Liver (tissue), 9 donors: ENCODE data around the gene BAIAP2L1. TPM values are rescaled to one million over a fixed set of nuclear protein-coding genes. Genes with fewer than 3 reads are reported as not detected.

ENCODE experiments used
- DNase-seq: peaks from one replicate; pipeline ENCODE4 v3.0.0-alpha.2; 2017; ENCODE audit warnings: low spot score
- H3K27ac ChIP-seq, 2 donors: one replicate each; pipeline ENCODE4 v1.7.0; 2013; ENCODE audit warnings: inconsistent platforms in 2 of 2, low read length in 2 of 2, control low read depth in 1 of 2, low read depth in 1 of 2, mild to moderate bottlenecking in 1 of 2
- H3K27me3 ChIP-seq, 4 donors: one replicate each; pipeline versions ENCODE4 v1.6.1 to v1.7.0; 2013; ENCODE audit warnings: low read length in 3 of 4, inconsistent platforms in 1 of 4, mild to moderate bottlenecking in 1 of 4, moderate library complexity in 1 of 4; ENCODE audit not compliant: control insufficient read depth in 4 of 4, insufficient read depth in 4 of 4
- H3K36me3 ChIP-seq, 4 donors: one replicate each; pipeline versions ENCODE4 v1.6.1 to v1.7.0; 2013; ENCODE audit warnings: low read length in 3 of 4, mild to moderate bottlenecking in 3 of 4, low read depth in 1 of 4, moderate library complexity in 1 of 4; ENCODE audit not compliant: control insufficient read depth in 4 of 4, insufficient read depth in 3 of 4
- H3K4me1 ChIP-seq, 4 donors: one replicate each; pipeline versions ENCODE4 v1.6.1 to v1.7.0; 2013; ENCODE audit warnings: low read length in 3 of 4, mild to moderate bottlenecking in 3 of 4, moderate library complexity in 1 of 4; ENCODE audit not compliant: control insufficient read depth in 4 of 4, insufficient read depth in 4 of 4
- H3K4me3 ChIP-seq, 3 donors: one replicate each; pipeline versions ENCODE4 v1.6.1 to v1.7.0; 2013; ENCODE audit warnings: low read length in 3 of 3, control low read depth in 1 of 3, low read depth in 1 of 3, mild to moderate bottlenecking in 1 of 3
- H3K9ac ChIP-seq, 2 donors: one replicate each; pipeline ENCODE4 v1.7.0; 2013; ENCODE audit warnings: low read length in 2 of 2, mild to moderate bottlenecking in 2 of 2, moderate library complexity in 2 of 2, control low read depth in 1 of 2, low read depth in 1 of 2
- H3K9me3 ChIP-seq, 4 donors: one replicate each; pipeline versions ENCODE4 v1.6.1 to v1.7.0; 2013; ENCODE audit warnings: low read length in 3 of 4; ENCODE audit not compliant: control insufficient read depth in 4 of 4
- ATF3 ChIP-seq: IDR thresholded peaks from 2 replicates; pipeline ENCODE4 v1.6.1; 2016; ENCODE audit warnings: antibody characterized with exemption
- CTCF ChIP-seq: fragments of 150-350 bp; IDR thresholded peaks from 2 replicates; pipeline ENCODE4 v1.5.1; 2017; ENCODE audit warnings: improper control_type of control experiment, low read depth, low read length; ENCODE audit not compliant: missing input control
- FOXA2 ChIP-seq: IDR thresholded peaks from 2 replicates; pipeline ENCODE4 v1.6.1; 2016; ENCODE audit warnings: antibody characterized with exemption
- GABPA ChIP-seq, 2 donors: IDR thresholded peaks in 1 of 2; conservative IDR thresholded peaks in 1 of 2; 2 replicates each; pipeline ENCODE4 v1.6.1; 2016; ENCODE audit warnings: antibody characterized with exemption in 2 of 2, mild to moderate bottlenecking in 1 of 2, moderate library complexity in 1 of 2
- HNF4A ChIP-seq, 2 donors: conservative IDR thresholded peaks; 2 replicates each; pipeline ENCODE4 v1.6.1; 2016; ENCODE audit warnings: antibody characterized with exemption in 2 of 2, mild to moderate bottlenecking in 2 of 2
- HNF4G ChIP-seq: IDR thresholded peaks from 2 replicates; pipeline ENCODE4 v1.6.1; 2016; ENCODE audit warnings: antibody characterized with exemption
- JUND ChIP-seq, 2 donors: IDR thresholded peaks; 2 replicates each; pipeline ENCODE4 v1.6.1; 2016; ENCODE audit warnings: antibody characterized with exemption in 2 of 2
- MAX ChIP-seq: IDR thresholded peaks from 2 replicates; pipeline ENCODE4 v1.6.1; 2016; ENCODE audit warnings: antibody characterized with exemption
- NR2F2 ChIP-seq: IDR thresholded peaks from 2 replicates; pipeline ENCODE4 v1.6.1; 2016; ENCODE audit warnings: antibody characterized with exemption
- REST ChIP-seq: IDR thresholded peaks from 2 replicates; pipeline ENCODE4 v1.6.1; 2016; ENCODE audit warnings: antibody characterized with exemption, mild to moderate bottlenecking
- SP1 ChIP-seq: IDR thresholded peaks from 2 replicates; pipeline ENCODE4 v1.6.1; 2018; ENCODE audit warnings: antibody characterized with exemption, mild to moderate bottlenecking
- TAF1 ChIP-seq: conservative IDR thresholded peaks from 2 replicates; pipeline ENCODE4 v1.6.1; 2016; ENCODE audit warnings: antibody characterized with exemption, mild to moderate bottlenecking
- YY1 ChIP-seq: IDR thresholded peaks from 2 replicates; pipeline ENCODE4 v1.6.1; 2016; ENCODE audit warnings: antibody characterized with exemption, mild to moderate bottlenecking
- ZBTB33 ChIP-seq: IDR thresholded peaks from 2 replicates; pipeline ENCODE4 v1.6.1; 2016; ENCODE audit warnings: antibody characterized with exemption
- WGBS: extraction: QIAGEN DNeasy Blood & Tissue Kit; methylation state at CpG from one replicate; pipeline ENCODE4 v1.1.7; 2013; 5-methylcytosine and 5-hydroxymethylcytosine counted together
- polyA plus RNA-seq, 2 donors: library from polyadenylated mRNA; stranded (reverse) in 1 of 2; unstranded in 1 of 2; fragments of 200-250 nt in 1 of 2; fragments of >200 nt in 1 of 2; fragmentation: Nextera tagmentation in 1 of 2; extraction: Ambion mirVana in 1 of 2; gene quantifications; one replicate each; pipeline versions ENCODE4 v1.2.1 to v1.2.3, GENCODE V29; 2013 to 2015
- total RNA-seq, 2 donors: library from RNA; depleted of rRNA; stranded (reverse); fragments of >200 nt; gene quantifications; one replicate each; pipeline ENCODE4 v1.2.3, GENCODE V29; 2014
- donor health status: healthy.
- donor health status: healthy.
- donor health status: healthy.
- donor health status: healthy.
- donor health status: healthy.

Gene BAIAP2L1
- total and polyA plus RNA-seq, 4 donors: 5.4 to 8.9 (median 8.7) TPM

GRCh38 chr7:98398567-98399372, 2.1 kb downstream of the BAIAP2L1 start:
- 42% methylated on average over 20 of the region's 20 CpGs for WGBS
- H3K4me1 ChIP-seq: peaks cover 0 to 19% (median 7%) of the 10 kb centered on the region in 4 donors
- no peaks in the 10 kb centered on the region for H3K27me3 ChIP-seq
- TF ChIP-seq SP1 (no peak), CTCF (no peak), HNF4G (no peak), GABPA (IDR thresholded peaks at IDR 0.05 in 1 of 2, conservative IDR thresholded peaks at IDR 0.05 in 1 of 2) (no peak), ZBTB33 (no peak), MAX (no peak), REST (no peak), JUND (IDR thresholded peaks at IDR 0.05) (no peak), YY1 (no peak), NR2F2 (no peak), HNF4A (conservative IDR thresholded peaks at IDR 0.05) (no peak), FOXA2 (no peak), TAF1 (no peak), ATF3 (no peak)
- DNase-seq: no peak
- H3K27ac ChIP-seq: peak overlapping the region; percentile 40 to 70
- peak overlapping the region in 1 of 2 donors; percentile 56 for H3K9ac ChIP-seq
- no peaks in the 10 kb centered on the region for H3K36me3 ChIP-seq
- H3K9me3 ChIP-seq: no peaks in the 10 kb centered on the region
- H3K4me3 ChIP-seq: peak overlapping the region in 1 of 3 donors; percentile 24

- H3K36me3 ChIP-seq: no peaks in the 10 kb centered on the region
- H3K27ac ChIP-seq: no peak overlapping the region
- no peak overlapping the region for H3K4me3 ChIP-seq
- no peaks in the 10 kb centered on the region for H3K27me3 ChIP-seq
- TF ChIP-seq SP1: no peak
- no peak for TF ChIP-seq MAX
- TF ChIP-seq REST: no peak
- H3K9ac ChIP-seq: no peak overlapping the region
- no peaks in the 10 kb centered on the region for H3K9me3 ChIP-seq
- DNase-seq: no peak
- 88% methylated on average over 2 of the region's 2 CpGs for WGBS
- H3K4me1 ChIP-seq: peaks cover 0 to 28% (median 12%) of the 10 kb centered on the region in 4 donors
Observed at GRCh38 chr7:98396768-98397167, 4.1 kb downstream of the BAIAP2L1 start.
